Endodermal cell (in vitro differentiated cells): ENCODE data around the gene GPR153. TPM values are rescaled to one million over a fixed set of nuclear protein-coding genes. Genes with fewer than 3 reads are reported as not detected.

Source experiments
- DNase-seq: peaks from one replicate; pipeline ENCODE4 v3.0.0-alpha.2; 2017
- H3K27ac ChIP-seq: 2 replicates; pipeline ENCODE4 v1.5.1; 2013; ENCODE audit warnings: mild to moderate bottlenecking, low read depth, low read length, moderate library complexity
- H3K27me3 ChIP-seq: 2 replicates; pipeline ENCODE4 v1.6.1; 2013; ENCODE audit warnings: mild to moderate bottlenecking, low read length, moderate library complexity; ENCODE audit not compliant: insufficient read depth, control insufficient read depth, poor library complexity, severe bottlenecking
- H3K36me3 ChIP-seq: 2 replicates; pipeline ENCODE4 v1.7.0; 2013; ENCODE audit warnings: mild to moderate bottlenecking, low read length, moderate library complexity; ENCODE audit not compliant: control insufficient read depth, insufficient read depth
- H3K4me1 ChIP-seq: one replicate; pipeline ENCODE4 v1.7.0; 2013; ENCODE audit warnings: low read length; ENCODE audit not compliant: control insufficient read depth, insufficient read depth
- H3K4me3 ChIP-seq: 2 replicates; pipeline ENCODE4 v1.5.1; 2013; ENCODE audit warnings: mild to moderate bottlenecking, low read length, moderate library complexity
- H3K9ac ChIP-seq: 2 replicates; pipeline ENCODE4 v1.6.1; 2013; ENCODE audit warnings: mild to moderate bottlenecking, low read length, moderate library complexity; ENCODE audit not compliant: poor library complexity, severe bottlenecking; ENCODE audit errors: extremely low read depth
- H3K9me3 ChIP-seq: 2 replicates; pipeline ENCODE4 v1.6.1; 2013; ENCODE audit warnings: mild to moderate bottlenecking, low read length, moderate library complexity; ENCODE audit not compliant: control insufficient read depth
- H3K27ac Mint-ChIP-seq: 2 replicates; pipeline ENCODE4 v1.8.0; 2020; ENCODE audit warnings: mixed read lengths
- H3K27me3 Mint-ChIP-seq: 2 replicates; pipeline ENCODE4 v1.8.0; 2021; ENCODE audit warnings: mild to moderate bottlenecking, mixed read lengths; ENCODE audit not compliant: insufficient read depth
- H3K36me3 Mint-ChIP-seq: 2 replicates; pipeline ENCODE4 v1.8.0; 2020; ENCODE audit warnings: low read depth, mixed read lengths
- H3K4me1 Mint-ChIP-seq: 2 replicates; pipeline ENCODE4 v1.8.0; 2020; ENCODE audit warnings: mixed read lengths
- H3K4me3 Mint-ChIP-seq: 2 replicates; pipeline ENCODE4 v1.8.0; 2020; ENCODE audit warnings: mild to moderate bottlenecking, moderate library complexity, mixed read lengths
- H3K9me3 Mint-ChIP-seq: 2 replicates; pipeline ENCODE4 v1.8.0; 2020; ENCODE audit warnings: mild to moderate bottlenecking, mixed read lengths
- WGBS, 2 experiments: methylation state at CpG; one replicate each; pipeline versions ENCODE4 v1.1.5 to v1.1.7; 2013; ENCODE audit warnings: missing lambda C conversion rate in 2 of 2, mixed read lengths in 1 of 2; ENCODE audit not compliant: insufficient coverage in 1 of 2, insufficient read length in 1 of 2; 5-methylcytosine and 5-hydroxymethylcytosine counted together
- total RNA-seq, 2 donors: library from RNA; stranded (reverse); fragmentation: NEBNext Ultra II Directional in 1 of 2; extraction: Animal tissue kit (Norgen Biotek cat#: 25700) in 1 of 2; gene quantifications; 2 replicates in 1 of 2; 3 replicates in 1 of 2; pipeline ENCODE4 v1.2.1, GENCODE V29; 2021
- TF ChIP-seq, protein P1 (sequence below): fragments of 200-600 bp; sonication (generic); conservative IDR thresholded peaks from 2 replicates; pipeline ENCODE4 v1.5.0; 2021; ENCODE audit warnings: antibody characterized with exemption, mild to moderate bottlenecking

The GPR153 gene
- total RNA-seq, 2 donors from 2014 or later = 2.4 to 2.8 TPM

DNA sequence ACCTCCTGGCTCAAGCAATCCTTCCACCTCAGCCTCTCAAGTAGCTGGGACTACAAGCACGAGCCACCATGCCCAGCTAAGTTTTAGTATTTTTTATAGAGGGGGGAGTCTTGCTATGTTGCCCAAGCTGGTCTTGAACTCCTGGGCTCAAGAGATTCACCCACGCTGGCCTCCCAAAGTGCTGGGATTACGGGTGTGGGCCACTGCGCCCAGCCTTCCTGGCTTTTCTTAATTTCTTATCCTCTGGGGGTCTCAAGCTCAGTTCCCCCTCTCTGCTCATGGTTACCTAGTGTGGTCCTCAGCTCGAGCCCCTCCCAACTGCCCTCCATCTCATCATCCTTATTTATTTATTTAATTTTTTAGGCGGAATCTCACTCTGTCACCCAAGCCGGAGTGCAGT is 58.6 kb downstream of the GPR153 start:
- peaks cover 7% of the 10 kb centered on the region for H3K36me3 Mint-ChIP-seq
- H3K9me3 Mint-ChIP-seq = no peaks in the 10 kb centered on the region
- H3K36me3 ChIP-seq = peaks cover 5% of the 10 kb centered on the region
- H3K27me3 Mint-ChIP-seq = peaks cover 18% of the 10 kb centered on the region
- H3K27me3 ChIP-seq = peaks cover 19% of the 10 kb centered on the region
- no peak overlapping the region for H3K27ac Mint-ChIP-seq
- TF ChIP-seq, protein P1, sequence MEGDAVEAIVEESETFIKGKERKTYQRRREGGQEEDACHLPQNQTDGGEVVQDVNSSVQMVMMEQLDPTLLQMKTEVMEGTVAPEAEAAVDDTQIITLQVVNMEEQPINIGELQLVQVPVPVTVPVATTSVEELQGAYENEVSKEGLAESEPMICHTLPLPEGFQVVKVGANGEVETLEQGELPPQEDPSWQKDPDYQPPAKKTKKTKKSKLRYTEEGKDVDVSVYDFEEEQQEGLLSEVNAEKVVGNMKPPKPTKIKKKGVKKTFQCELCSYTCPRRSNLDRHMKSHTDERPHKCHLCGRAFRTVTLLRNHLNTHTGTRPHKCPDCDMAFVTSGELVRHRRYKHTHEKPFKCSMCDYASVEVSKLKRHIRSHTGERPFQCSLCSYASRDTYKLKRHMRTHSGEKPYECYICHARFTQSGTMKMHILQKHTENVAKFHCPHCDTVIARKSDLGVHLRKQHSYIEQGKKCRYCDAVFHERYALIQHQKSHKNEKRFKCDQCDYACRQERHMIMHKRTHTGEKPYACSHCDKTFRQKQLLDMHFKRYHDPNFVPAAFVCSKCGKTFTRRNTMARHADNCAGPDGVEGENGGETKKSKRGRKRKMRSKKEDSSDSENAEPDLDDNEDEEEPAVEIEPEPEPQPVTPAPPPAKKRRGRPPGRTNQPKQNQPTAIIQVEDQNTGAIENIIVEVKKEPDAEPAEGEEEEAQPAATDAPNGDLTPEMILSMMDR = no peak
- no peak overlapping the region for H3K9ac ChIP-seq
- no peak overlapping the region for H3K4me3 ChIP-seq
- DNase-seq = no peak
- 96 to 97% methylated on average over 6 to 7 of the region's 7 CpGs for WGBS, 2 experiments
- H3K4me3 Mint-ChIP-seq = no peak overlapping the region
- H3K9me3 ChIP-seq = no peaks in the 10 kb centered on the region
- H3K27ac ChIP-seq = no peak overlapping the region
- no peaks in the 10 kb centered on the region for H3K4me1 ChIP-seq
- peaks cover 25% of the 10 kb centered on the region for H3K4me1 Mint-ChIP-seq

DNA sequence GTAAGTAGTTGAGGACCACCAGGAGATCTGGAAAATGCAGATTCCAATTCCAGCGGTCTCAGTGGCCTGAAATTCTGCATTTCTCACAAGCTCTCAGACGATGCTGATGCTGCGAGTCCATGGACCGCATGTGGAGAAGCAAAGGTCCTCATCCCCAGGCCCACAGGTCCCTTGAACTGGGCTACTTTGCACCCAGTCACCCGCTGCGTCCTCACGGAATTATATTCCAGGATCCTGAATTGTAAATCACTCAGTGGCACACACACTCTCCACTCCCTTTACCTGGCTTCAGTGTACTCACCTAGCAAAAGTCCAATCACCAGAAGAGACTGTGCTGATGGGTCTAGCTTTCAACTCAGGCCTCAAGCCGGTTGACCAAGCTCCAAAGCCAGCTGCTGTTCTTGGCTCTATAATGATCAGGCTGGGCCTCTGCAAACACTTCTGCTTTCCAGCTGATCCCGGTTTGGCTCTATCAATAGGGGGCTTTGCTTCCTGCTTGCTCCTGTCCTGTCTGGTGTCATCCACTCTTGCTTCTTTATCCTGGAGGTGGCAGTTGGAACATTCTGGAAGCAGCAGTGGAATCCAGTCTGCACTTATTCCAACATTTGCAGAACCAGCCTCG is 60.6 kb downstream of the GPR153 start:
- Mint-ChIP-seq H3K9me3 (no peaks in the 10 kb centered on the region), H3K4me3 (peak overlapping the region; percentile 74), H3K4me1 (peaks cover 25% of the 10 kb centered on the region), H3K36me3 (peaks cover 23% of the 10 kb centered on the region), H3K27me3 (peaks cover 4% of the 10 kb centered on the region), H3K27ac (peak overlapping the region; percentile 98)
- Histone ChIP-seq H3K36me3 (peaks cover 25% of the 10 kb centered on the region), H3K4me3 (peak overlapping the region; percentile 93), H3K27me3 (no peaks in the 10 kb centered on the region), H3K27ac (peak overlapping the region; percentile 50), H3K4me1 (no peaks in the 10 kb centered on the region), H3K9me3 (no peaks in the 10 kb centered on the region), H3K9ac (peak overlapping the region; percentile 92)
- WGBS, 2 experiments = 56 to 61% methylated on average over 10 of the region's 10 CpGs
- no peak for DNase-seq
- TF ChIP-seq, protein P1 = no peak

DNA sequence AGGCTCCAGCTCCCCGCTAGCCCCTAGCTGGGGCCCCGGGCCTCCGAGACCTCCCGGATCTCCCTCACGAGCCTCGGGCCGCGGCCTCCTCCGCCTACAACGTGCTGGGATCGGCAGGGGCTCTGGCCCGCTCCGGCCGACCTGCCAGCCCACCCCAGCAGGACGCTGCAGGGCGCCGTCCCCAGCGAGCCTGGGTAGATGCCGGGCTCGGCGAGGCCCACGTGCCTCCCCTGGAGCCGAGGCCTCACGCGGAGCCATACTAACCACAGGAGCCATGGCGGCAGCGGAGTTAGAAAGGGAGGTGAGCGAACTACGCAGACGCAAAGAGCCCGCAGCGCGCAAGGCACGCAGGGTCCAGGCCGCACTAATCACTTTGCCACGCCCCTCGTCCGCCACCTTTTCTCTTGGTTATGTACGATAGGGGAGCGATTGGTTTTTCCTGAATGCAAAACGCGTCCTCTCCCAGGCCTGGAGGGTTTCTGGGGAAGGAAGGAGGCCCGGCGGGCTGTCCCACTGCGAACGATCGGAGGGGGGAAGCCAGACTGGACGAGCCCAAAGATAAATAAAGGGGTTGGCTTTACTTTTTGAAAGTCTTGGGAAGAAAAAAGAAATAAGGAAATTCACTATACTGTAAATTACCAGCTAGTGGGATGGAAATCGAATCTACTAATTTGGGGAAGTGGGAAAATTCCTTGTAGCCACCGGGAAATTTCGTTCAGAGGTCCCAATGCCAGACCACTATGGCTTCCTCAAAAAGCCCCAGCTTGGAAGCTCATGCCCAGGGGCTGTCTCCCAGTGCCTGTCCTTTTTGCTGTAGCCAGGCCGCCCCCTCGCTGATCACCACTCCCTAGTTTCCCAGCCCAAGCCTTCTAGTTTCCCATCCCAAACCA is 61.4 kb downstream of the GPR153 start, which contains the start of gene RPL22:
Gene RPL22 (minus strand): TSS at position 298 of the 890 bp plus-strand sequence. CDS start 22 bp downstream, at position 276.
- DNase-seq = peak; percentile 99
- TF ChIP-seq, protein P1 = no peak
- H3K36me3 Mint-ChIP-seq = peaks cover 27% of the 10 kb centered on the region
- Histone ChIP-seq H3K36me3 (peaks cover 30% of the 10 kb centered on the region), H3K9ac (peak within 1 kb of the TSS; percentile 92), H3K9me3 (no peaks in the 10 kb centered on the region), H3K4me1 (no peaks in the 10 kb centered on the region), H3K27me3 (no peaks in the 10 kb centered on the region), H3K27ac (peak within 1 kb of the TSS; percentile 56), H3K4me3 (peak within 1 kb of the TSS; percentile 93)
- H3K27ac Mint-ChIP-seq = peak within 1 kb of the TSS; percentile 98
- peaks cover 1% of the 10 kb centered on the region for H3K27me3 Mint-ChIP-seq
- no peaks in the 10 kb centered on the region for H3K9me3 Mint-ChIP-seq
- H3K4me3 Mint-ChIP-seq = peak within 1 kb of the TSS; percentile 74
- 0 to 2% methylated on average over 22 to 53 of the region's 53 CpGs for WGBS, 2 experiments
- H3K4me1 Mint-ChIP-seq = peaks cover 23% of the 10 kb centered on the region
